ENCODE measurements around the gene ZNF648.

DNA sequence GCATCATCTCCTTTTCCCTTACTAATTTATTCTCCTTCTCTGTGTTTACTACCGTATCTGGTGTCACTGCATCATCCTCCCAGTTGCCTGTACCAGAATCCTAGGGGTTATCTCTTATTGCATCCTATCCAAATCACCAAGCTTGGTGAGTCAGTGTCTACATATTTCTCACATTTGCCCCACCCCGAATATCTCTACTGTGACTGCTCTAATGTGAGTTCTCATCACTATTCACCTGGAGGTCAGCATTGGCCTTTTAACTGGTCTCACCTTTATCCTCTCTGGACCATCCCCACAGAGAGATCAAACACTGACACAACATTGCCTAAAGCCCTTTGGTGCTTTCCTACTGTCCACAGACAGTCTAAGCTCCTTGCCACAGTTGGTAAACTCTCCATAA is 45.7 kb upstream of the ZNF648 start:
- TF ChIP-seq TAF1 (IDR thresholded peaks at IDR 0.05; ENCODE audit: low read depth) (no peak), RAD21 (IDR thresholded peaks at IDR 0.05; ENCODE audit: low read depth) (no peak), NFIC (IDR thresholded peaks at IDR 0.05) (no peak), EP300 (IDR thresholded peaks at IDR 0.05; ENCODE audit: borderline replicate concordance) (no peak), CREB1 (IDR thresholded peaks at IDR 0.05; ENCODE audit: low read depth) (no peak), CEBPB (IDR thresholded peaks at IDR 0.05) (no peak), TEAD4 (IDR thresholded peaks at IDR 0.05) (no peak), YY1 (IDR thresholded peaks at IDR 0.05; ENCODE audit: low read depth) (no peak)
